ENCODE data around the gene GALP. TPM values are rescaled to one million over a fixed set of nuclear protein-coding genes. Genes with fewer than 3 reads are reported as not detected.

The GALP gene
- total RNA-seq, 1 donor from 2014 or later, result not detected

DNA sequence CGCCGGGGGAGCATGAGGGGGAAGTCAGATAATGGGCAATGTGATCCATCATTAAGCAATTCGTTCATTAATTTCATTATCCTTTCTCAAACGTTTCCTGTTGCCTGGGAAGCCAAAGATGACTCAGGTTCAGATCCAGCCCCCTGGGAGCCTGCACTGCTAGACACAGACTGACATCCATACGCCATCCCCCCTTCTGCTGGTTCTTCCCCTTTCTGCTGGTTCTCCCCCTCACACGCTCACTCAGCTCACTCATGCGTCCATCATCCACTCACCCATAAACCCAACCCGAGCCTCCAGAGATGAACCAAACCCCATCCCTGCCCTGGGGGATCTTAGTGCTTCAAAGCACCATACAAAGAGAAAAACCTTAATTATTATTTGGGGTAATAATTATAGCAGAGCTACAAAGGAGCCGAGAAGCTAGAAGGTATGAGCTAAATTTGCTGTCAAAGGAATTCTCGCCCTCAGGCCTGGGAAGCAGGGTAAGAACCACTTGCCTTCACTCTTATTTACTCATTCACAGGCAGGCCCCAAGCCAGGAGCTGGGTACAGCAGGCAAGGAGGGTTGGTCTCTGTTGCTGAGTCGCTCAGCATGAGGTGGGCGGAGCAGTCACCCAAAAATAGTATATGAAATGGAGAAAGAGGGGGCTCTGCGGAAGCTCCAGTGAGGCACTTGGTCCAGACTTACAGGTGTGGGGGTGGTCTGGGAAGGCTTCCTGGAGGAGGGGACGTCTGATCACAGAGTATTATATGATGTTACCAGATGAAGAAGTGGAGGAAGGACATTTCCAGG lies 41.8 kb upstream of the GALP start:
- H3K4me1 Mint-ChIP-seq (ENCODE audit: low read depth, unreplicated experiment), result peaks cover 14% of the 10 kb centered on the region
- H3K27ac Mint-ChIP-seq (ENCODE audit: unreplicated experiment), result peak overlapping the region; percentile 83
- H3K4me3 Mint-ChIP-seq (ENCODE audit: unreplicated experiment), result peak overlapping the region; percentile 70
- peaks cover 5% of the 10 kb centered on the region for H3K9me3 Mint-ChIP-seq (ENCODE audit: unreplicated experiment)
- no peaks in the 10 kb centered on the region for H3K36me3 Mint-ChIP-seq (ENCODE audit: unreplicated experiment)
- H3K27me3 Mint-ChIP-seq (ENCODE audit: unreplicated experiment), result peaks cover 9% of the 10 kb centered on the region
- TF ChIP-seq, protein P1, sequence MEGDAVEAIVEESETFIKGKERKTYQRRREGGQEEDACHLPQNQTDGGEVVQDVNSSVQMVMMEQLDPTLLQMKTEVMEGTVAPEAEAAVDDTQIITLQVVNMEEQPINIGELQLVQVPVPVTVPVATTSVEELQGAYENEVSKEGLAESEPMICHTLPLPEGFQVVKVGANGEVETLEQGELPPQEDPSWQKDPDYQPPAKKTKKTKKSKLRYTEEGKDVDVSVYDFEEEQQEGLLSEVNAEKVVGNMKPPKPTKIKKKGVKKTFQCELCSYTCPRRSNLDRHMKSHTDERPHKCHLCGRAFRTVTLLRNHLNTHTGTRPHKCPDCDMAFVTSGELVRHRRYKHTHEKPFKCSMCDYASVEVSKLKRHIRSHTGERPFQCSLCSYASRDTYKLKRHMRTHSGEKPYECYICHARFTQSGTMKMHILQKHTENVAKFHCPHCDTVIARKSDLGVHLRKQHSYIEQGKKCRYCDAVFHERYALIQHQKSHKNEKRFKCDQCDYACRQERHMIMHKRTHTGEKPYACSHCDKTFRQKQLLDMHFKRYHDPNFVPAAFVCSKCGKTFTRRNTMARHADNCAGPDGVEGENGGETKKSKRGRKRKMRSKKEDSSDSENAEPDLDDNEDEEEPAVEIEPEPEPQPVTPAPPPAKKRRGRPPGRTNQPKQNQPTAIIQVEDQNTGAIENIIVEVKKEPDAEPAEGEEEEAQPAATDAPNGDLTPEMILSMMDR (IDR thresholded peaks at IDR 0.05; ENCODE audit: partially characterized antibody, unreplicated experiment), result no peak
- DNase-seq, result peak; percentile 73

DNA sequence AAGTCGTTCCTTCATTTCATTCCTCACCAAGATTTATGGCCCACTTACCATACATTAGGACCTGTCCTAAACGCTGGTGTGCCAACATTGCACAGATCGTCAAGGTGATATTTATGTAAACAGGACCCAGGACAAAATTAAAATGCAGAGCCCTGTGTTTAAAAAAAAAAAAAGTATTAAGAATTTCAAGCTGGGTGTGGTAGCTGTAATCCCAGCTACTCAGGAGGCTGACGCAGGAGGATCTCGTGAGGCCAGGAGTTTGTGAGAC lies 41.2 kb upstream of the GALP start:
- Mint-ChIP-seq H3K4me3 (ENCODE audit: unreplicated experiment) (peak overlapping the region; percentile 70), H3K36me3 (ENCODE audit: unreplicated experiment) (no peaks in the 10 kb centered on the region), H3K27ac (ENCODE audit: unreplicated experiment) (peak overlapping the region; percentile 83), H3K27me3 (ENCODE audit: unreplicated experiment) (peaks cover 9% of the 10 kb centered on the region), H3K9me3 (ENCODE audit: unreplicated experiment) (peaks cover 5% of the 10 kb centered on the region), H3K4me1 (ENCODE audit: low read depth, unreplicated experiment) (peaks cover 14% of the 10 kb centered on the region)
- DNase-seq, result no peak
- TF ChIP-seq, protein P1 (IDR thresholded peaks at IDR 0.05; ENCODE audit: partially characterized antibody, unreplicated experiment), result no peak

DNA sequence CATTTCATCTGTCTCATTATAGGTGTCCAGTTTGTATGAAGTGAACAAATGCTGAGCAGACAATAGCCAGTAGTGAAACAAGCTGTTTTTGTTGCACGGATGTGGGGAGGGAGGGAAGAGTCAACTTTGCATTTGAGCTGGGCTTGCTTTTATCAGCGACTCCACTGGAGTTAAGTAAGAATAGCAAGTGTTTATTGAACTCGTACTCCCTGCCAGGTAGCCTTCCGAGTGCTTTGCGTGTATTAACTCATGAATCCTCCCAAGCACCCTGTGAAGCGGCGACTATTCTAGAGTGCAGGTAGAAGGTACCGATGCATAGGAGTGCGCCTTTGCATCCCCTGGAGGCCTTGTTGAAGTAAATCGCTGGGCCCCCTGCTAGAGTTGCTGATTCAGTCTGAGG lies 39.4 kb upstream of the GALP start:
- Mint-ChIP-seq H3K27me3 (ENCODE audit: unreplicated experiment) (peaks cover 12% of the 10 kb centered on the region), H3K4me1 (ENCODE audit: low read depth, unreplicated experiment) (peaks cover 14% of the 10 kb centered on the region), H3K9me3 (ENCODE audit: unreplicated experiment) (peaks cover 14% of the 10 kb centered on the region), H3K4me3 (ENCODE audit: unreplicated experiment) (no peak overlapping the region), H3K27ac (ENCODE audit: unreplicated experiment) (no peak overlapping the region), H3K36me3 (ENCODE audit: unreplicated experiment) (no peaks in the 10 kb centered on the region)
- DNase-seq, result no peak
- TF ChIP-seq, protein P1 (IDR thresholded peaks at IDR 0.05; ENCODE audit: partially characterized antibody, unreplicated experiment), result no peak

DNA sequence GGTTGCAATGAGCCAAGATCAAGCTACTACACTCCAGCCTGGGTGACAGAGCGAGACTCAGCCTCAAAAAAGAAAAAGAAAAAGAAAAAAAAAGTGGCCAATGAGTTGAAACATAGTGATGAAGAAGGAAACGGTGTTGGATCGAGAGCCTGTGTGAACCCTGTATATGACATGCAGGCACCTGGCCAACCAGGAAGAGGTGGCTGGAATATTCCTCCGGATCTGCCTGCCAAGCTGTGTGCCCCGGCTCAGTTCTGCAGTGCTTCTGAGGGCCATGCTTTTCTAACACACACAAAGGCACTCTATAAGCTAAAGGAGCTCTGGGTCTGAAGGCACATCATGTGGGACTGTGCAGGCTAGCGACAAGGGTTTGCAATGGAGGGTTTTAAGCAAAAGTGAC lies 38.4 kb upstream of the GALP start:
- Mint-ChIP-seq H3K36me3 (ENCODE audit: unreplicated experiment) (no peaks in the 10 kb centered on the region), H3K4me1 (ENCODE audit: low read depth, unreplicated experiment) (peaks cover 15% of the 10 kb centered on the region), H3K27me3 (ENCODE audit: unreplicated experiment) (peaks cover 12% of the 10 kb centered on the region), H3K27ac (ENCODE audit: unreplicated experiment) (no peak overlapping the region), H3K4me3 (ENCODE audit: unreplicated experiment) (no peak overlapping the region), H3K9me3 (ENCODE audit: unreplicated experiment) (peaks cover 12% of the 10 kb centered on the region)
- TF ChIP-seq, protein P1 (IDR thresholded peaks at IDR 0.05; ENCODE audit: partially characterized antibody, unreplicated experiment), result no peak
- DNase-seq, result no peak

DNA sequence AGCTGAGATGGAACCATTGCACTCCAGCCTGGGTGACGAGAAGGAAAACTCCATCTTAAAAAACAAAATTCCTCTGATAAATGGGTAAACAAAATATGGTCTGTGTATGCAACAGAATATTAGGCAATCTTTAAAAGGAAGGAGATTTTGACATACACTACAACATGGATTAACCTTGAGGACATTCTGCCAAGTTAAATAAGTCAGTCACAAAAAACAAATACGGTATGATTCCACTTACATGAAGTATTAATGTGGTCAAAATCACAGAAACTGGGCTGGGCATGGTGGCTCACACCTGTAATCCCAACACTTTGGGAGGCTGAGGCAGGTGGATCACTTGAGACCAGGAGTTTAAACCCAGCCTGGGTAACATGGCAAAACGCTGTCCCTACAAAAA lies 37.7 kb upstream of the GALP start:
- H3K27ac Mint-ChIP-seq (ENCODE audit: unreplicated experiment), result no peak overlapping the region
- H3K4me3 Mint-ChIP-seq (ENCODE audit: unreplicated experiment), result no peak overlapping the region
- peaks cover 12% of the 10 kb centered on the region for H3K27me3 Mint-ChIP-seq (ENCODE audit: unreplicated experiment)
- no peaks in the 10 kb centered on the region for H3K36me3 Mint-ChIP-seq (ENCODE audit: unreplicated experiment)
- DNase-seq, result no peak
- TF ChIP-seq, protein P1 (IDR thresholded peaks at IDR 0.05; ENCODE audit: partially characterized antibody, unreplicated experiment), result no peak
- H3K4me1 Mint-ChIP-seq (ENCODE audit: low read depth, unreplicated experiment), result peaks cover 17% of the 10 kb centered on the region
- H3K9me3 Mint-ChIP-seq (ENCODE audit: unreplicated experiment), result peaks cover 12% of the 10 kb centered on the region

All from glutamatergic neuron (in vitro differentiated cells).